Osteoblast (primary cell): ENCODE measurements around the gene GALNT9. TPM values are rescaled to one million over a fixed set of nuclear protein-coding genes. Genes with fewer than 3 reads are reported as not detected.

Experiments
- DNase-seq: peaks from one replicate; pipeline ENCODE4 v3.0.0; 2011; ENCODE audit warnings: low spot score, mixed read lengths; ENCODE audit not compliant: insufficient read length; ENCODE audit errors: missing footprints
- H2AFZ ChIP-seq: 2 replicates; pipeline ENCODE4 v1.6.0; 2011; ENCODE audit warnings: mild to moderate bottlenecking, low read length
- H3K27ac ChIP-seq: 2 replicates; pipeline ENCODE4 v1.5.1; 2011; ENCODE audit warnings: mild to moderate bottlenecking, low read depth, low read length, moderate library complexity
- H3K27me3 ChIP-seq: 2 replicates; pipeline ENCODE4 v1.6.0; 2012; ENCODE audit warnings: mild to moderate bottlenecking, control low read depth, inconsistent platforms, low read length, moderate library complexity; ENCODE audit not compliant: insufficient read depth
- H3K36me3 ChIP-seq: 2 replicates; pipeline ENCODE4 v1.5.1; 2011; ENCODE audit warnings: mild to moderate bottlenecking, low read length, control low read depth, moderate library complexity; ENCODE audit not compliant: insufficient read depth
- H3K4me1 ChIP-seq: 2 replicates; pipeline ENCODE4 v1.5.1; 2011; ENCODE audit warnings: mild to moderate bottlenecking, low read length, control low read depth, moderate library complexity; ENCODE audit not compliant: insufficient read depth
- H3K4me2 ChIP-seq: 2 replicates; pipeline ENCODE4 v1.6.0; 2011; ENCODE audit warnings: mild to moderate bottlenecking, low read length; ENCODE audit not compliant: insufficient read depth
- H3K4me3 ChIP-seq: fragments of 200-600 bp; sonication (generic); 3 replicates; pipeline ENCODE4 v1.5.1; 2012; ENCODE audit warnings: mild to moderate bottlenecking, low read length, inconsistent platforms; ENCODE audit not compliant: insufficient read depth
- H3K79me2 ChIP-seq: 2 replicates; pipeline ENCODE4 v1.6.0; 2012; ENCODE audit warnings: mild to moderate bottlenecking, low read length, control low read depth, inconsistent platforms; ENCODE audit not compliant: insufficient read depth
- H3K9me3 ChIP-seq: 2 replicates; pipeline ENCODE4 v1.5.1; 2011; ENCODE audit warnings: low read depth, low read length, control low read depth
- H4K20me1 ChIP-seq: 2 replicates; pipeline ENCODE4 v1.6.0; 2012; ENCODE audit warnings: mild to moderate bottlenecking, low read length, control low read depth; ENCODE audit not compliant: insufficient read depth
- total RNA-seq: library from RNA; depleted of rRNA; stranded (reverse); fragments of >200 nt; gene quantifications from 2 replicates; pipeline ENCODE4 v1.2.3, GENCODE V29; 2012
- TF ChIP-seq, protein P1 (sequence below): IDR thresholded peaks from 2 replicates; pipeline ENCODE4 v1.5.1; 2011; ENCODE audit warnings: mild to moderate bottlenecking, low read depth, low read length, moderate library complexity; ENCODE audit errors: extremely low read depth

GALNT9 gene
- total RNA-seq, 1 donor: 0.36 TPM

DNA sequence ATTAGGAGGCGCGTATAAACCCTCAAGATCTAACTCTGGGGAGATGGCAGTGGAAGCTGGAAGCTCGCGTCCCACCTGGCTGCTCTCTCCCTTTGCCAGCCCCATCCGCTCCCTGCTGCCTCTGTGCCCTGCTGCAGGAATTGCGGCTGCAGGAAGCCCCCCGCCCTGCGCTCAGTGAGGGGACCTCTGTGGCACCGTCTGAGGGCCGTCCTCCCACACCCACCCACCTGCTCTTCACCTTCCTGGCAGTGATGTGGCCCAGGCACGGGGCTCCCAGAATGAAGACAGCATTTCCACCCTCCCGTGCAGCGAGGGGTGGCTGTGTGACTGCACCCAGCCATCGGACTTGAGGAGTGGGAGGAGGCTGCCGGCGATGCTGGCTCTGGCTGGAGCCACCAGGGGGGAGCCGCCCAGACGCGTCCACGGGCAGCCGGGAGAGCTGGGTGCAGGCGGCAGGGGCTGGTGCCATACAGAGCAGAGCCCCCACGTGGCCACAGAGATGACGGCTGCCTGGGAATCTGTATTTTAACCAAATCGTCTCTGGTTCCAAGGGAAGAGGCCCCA, 28.3 kb upstream of the GALNT9 start:
- Histone ChIP-seq H3K4me2 (no peak overlapping the region), H3K4me1 (peaks cover 3% of the 10 kb centered on the region), H3K27me3 (peaks cover 6% of the 10 kb centered on the region), H3K27ac (no peak overlapping the region), H2AFZ (no peak overlapping the region), H3K36me3 (no peaks in the 10 kb centered on the region), H3K9me3 (no peaks in the 10 kb centered on the region), H3K79me2 (no peaks in the 10 kb centered on the region), H3K4me3 (no peak overlapping the region), H4K20me1 (no peaks in the 10 kb centered on the region)
- DNase-seq: no peak
- TF ChIP-seq, protein P1, sequence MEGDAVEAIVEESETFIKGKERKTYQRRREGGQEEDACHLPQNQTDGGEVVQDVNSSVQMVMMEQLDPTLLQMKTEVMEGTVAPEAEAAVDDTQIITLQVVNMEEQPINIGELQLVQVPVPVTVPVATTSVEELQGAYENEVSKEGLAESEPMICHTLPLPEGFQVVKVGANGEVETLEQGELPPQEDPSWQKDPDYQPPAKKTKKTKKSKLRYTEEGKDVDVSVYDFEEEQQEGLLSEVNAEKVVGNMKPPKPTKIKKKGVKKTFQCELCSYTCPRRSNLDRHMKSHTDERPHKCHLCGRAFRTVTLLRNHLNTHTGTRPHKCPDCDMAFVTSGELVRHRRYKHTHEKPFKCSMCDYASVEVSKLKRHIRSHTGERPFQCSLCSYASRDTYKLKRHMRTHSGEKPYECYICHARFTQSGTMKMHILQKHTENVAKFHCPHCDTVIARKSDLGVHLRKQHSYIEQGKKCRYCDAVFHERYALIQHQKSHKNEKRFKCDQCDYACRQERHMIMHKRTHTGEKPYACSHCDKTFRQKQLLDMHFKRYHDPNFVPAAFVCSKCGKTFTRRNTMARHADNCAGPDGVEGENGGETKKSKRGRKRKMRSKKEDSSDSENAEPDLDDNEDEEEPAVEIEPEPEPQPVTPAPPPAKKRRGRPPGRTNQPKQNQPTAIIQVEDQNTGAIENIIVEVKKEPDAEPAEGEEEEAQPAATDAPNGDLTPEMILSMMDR: no peak

DNA sequence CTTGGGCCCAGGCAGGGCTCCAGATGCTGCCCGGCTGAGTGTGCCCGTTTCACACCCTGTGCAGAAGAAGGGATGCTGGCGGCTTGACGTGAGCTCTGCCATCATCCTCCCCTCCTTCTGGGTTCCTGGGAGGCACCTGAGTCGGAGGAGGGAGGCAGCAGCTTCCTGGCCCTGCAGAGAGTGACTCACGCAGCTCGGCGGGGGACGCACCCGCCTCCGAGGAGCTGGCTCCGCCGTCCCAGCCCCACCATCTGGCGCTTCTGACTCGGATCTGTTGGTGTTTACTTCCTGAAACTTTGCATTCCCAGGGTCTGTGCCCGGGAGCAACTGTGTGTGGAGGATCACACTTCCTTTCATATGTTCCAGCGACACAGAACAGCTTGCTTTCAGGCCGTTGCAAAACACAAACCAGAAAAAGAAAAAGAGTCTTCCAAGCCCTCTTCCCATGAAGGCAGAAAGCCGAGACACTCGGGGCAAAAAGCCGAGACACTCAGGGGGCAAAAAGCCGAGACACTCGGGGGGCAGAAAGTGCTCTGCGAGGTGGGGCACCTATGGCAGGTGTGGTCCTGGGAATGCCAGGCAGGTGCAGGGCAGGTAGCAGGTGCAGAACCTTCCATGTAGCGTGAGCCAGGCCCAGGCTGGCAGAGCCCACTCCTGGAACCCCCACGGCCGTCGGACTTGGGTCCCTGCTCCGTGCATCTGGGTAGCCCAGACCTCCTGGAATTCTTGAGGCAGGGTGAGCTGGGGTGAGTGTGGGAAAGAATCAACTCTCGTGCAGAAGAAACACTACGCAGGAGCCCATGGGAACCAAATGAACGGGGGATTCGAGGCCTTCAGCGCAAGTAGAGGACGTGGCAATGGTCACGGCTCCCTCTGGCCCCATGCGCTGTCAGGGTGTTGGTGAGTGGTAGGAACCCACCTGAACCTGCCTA, 27.6 kb upstream of the GALNT9 start:
- Histone ChIP-seq H3K9me3 (no peaks in the 10 kb centered on the region), H3K79me2 (no peaks in the 10 kb centered on the region), H3K36me3 (no peaks in the 10 kb centered on the region), H2AFZ (no peak overlapping the region), H3K27me3 (peaks cover 6% of the 10 kb centered on the region), H3K4me1 (peaks cover 3% of the 10 kb centered on the region), H4K20me1 (no peaks in the 10 kb centered on the region), H3K4me3 (no peak overlapping the region), H3K27ac (no peak overlapping the region), H3K4me2 (no peak overlapping the region)
- TF ChIP-seq, protein P1: no peak
- peak; percentile 97 for DNase-seq

DNA sequence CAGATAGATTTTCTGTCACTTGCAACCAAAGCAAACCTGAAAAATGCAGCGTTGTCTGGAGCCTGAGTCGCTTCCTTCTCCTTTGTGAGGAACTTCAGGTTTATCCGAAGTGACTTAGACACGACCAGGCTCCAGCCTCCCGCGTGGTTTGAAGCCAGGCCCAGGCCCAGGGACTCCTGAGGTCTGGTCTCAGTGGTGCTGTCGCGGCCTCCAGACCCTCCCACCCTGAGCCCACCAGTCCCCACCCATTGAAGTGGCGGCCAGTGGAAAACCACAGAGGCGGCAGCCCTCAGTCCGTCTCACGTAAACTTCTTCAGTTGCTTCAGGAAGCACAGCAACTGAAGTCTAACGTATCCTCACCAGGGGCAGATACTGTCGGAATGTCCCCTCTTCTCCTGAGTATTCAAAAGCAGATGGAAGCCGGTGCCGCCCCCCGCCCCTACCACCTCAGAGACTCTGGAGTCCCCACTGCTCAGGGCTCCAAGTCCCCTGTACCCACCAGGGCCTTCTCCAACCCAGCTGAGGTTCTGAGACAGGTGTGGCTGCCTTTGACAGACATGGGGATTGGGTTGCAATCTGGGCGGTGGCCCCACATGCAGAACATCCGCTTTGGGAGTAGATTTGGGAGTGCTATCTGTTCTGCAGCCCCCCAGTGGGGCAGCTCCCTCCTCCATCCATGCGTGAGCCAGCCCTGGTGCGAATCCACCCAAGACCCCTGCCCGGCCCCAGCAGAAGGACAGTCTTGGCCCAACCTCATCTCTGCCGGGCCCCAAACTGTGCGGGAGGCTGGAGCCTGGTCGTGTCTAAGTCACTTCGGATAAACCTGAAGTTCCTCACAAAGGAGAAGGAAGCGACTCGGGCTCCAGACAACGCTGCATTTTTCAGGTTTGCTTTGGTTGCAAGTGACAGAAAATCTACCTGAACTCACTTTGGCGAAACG, 26.6 kb upstream of the GALNT9 start:
- peak; percentile 85 for DNase-seq
- H2AFZ ChIP-seq: no peak overlapping the region
- no peaks in the 10 kb centered on the region for H3K79me2 ChIP-seq
- H3K4me2 ChIP-seq: no peak overlapping the region
- H3K4me1 ChIP-seq: peaks cover 3% of the 10 kb centered on the region
- H4K20me1 ChIP-seq: no peaks in the 10 kb centered on the region
- H3K9me3 ChIP-seq: no peaks in the 10 kb centered on the region
- H3K27ac ChIP-seq: no peak overlapping the region
- H3K4me3 ChIP-seq: no peak overlapping the region
- H3K27me3 ChIP-seq: peaks cover 6% of the 10 kb centered on the region
- H3K36me3 ChIP-seq: no peaks in the 10 kb centered on the region
- TF ChIP-seq, protein P1: no peak
